Measurements from ENCODE around the gene CNDP1.

DNA sequence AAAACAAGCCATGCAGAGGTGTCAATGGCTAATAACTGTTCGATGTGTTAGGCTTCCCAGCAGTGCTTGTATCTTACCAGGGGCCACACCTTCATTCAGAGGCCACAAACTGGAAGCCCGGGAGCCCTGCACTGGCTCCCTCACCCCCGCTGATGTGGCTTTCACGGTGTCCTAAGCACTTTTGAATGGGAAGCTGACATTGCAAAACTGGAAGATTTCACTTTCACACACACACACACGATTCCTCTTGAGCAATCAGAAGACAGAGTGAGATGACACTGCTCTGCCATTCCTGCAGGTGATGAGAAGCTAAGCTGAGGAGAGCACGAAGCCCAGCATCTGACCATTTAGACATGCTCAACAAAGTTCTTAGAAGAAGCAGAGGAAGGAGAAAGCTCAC lies 54.7 kb downstream of the CNDP1 start:
- TF ChIP-seq EP300 (IDR thresholded peaks at IDR 0.05) = no peak
- TF ChIP-seq, protein P1, sequence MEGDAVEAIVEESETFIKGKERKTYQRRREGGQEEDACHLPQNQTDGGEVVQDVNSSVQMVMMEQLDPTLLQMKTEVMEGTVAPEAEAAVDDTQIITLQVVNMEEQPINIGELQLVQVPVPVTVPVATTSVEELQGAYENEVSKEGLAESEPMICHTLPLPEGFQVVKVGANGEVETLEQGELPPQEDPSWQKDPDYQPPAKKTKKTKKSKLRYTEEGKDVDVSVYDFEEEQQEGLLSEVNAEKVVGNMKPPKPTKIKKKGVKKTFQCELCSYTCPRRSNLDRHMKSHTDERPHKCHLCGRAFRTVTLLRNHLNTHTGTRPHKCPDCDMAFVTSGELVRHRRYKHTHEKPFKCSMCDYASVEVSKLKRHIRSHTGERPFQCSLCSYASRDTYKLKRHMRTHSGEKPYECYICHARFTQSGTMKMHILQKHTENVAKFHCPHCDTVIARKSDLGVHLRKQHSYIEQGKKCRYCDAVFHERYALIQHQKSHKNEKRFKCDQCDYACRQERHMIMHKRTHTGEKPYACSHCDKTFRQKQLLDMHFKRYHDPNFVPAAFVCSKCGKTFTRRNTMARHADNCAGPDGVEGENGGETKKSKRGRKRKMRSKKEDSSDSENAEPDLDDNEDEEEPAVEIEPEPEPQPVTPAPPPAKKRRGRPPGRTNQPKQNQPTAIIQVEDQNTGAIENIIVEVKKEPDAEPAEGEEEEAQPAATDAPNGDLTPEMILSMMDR (IDR thresholded peaks at IDR 0.05) = no peak
- no peak for TF ChIP-seq POLR2AphosphoS5 (IDR thresholded peaks at IDR 0.05)
